Measurements from ENCODE around the gene NRG3.

NRG3 gene

DNA sequence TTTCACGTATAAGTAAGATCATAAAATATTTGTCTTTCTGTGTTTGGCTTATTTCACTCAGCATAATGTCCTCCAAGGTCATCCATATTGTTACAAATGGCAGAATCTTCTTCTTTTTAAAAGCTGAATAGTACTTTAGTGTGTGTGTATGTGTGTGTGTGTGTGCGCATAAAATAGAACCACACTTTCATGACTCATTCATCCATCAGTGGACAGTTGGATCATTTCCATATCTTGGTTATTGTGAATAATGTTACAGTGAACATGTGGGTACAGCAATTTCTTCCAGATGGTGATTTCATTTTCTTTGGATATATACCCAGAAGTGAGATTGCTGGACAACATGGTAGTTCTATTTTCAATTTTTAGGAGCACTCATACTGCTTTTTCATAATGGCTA, 622.4 kb downstream of the NRG3 start:
- no peaks in the 10 kb centered on the region for H3K36me3 ChIP-seq (ENCODE audit: control insufficient read depth, low read depth, low read length)
- no peak overlapping the region for H3K9ac ChIP-seq (ENCODE audit: low read length)
- no peaks in the 10 kb centered on the region for H3K27me3 ChIP-seq (ENCODE audit: control insufficient read depth, insufficient read depth, low read length)
- no peaks in the 10 kb centered on the region for H3K9me3 ChIP-seq (ENCODE audit: control insufficient read depth, low read depth, low read length)
- H3K27ac ChIP-seq (ENCODE audit: low read length): no peak overlapping the region
- no peaks in the 10 kb centered on the region for H3K4me1 ChIP-seq (ENCODE audit: control insufficient read depth, low read depth, low read length)
- H3K4me3 ChIP-seq (ENCODE audit: low read length): no peak overlapping the region

- Histone ChIP-seq H3K9me3 (ENCODE audit: control insufficient read depth, low read depth, low read length) (no peaks in the 10 kb centered on the region), H3K36me3 (ENCODE audit: control insufficient read depth, low read depth, low read length) (no peaks in the 10 kb centered on the region), H3K4me1 (ENCODE audit: control insufficient read depth, low read depth, low read length) (no peaks in the 10 kb centered on the region), H3K9ac (ENCODE audit: low read length) (no peak overlapping the region), H3K27me3 (ENCODE audit: control insufficient read depth, insufficient read depth, low read length) (no peaks in the 10 kb centered on the region), H3K27ac (ENCODE audit: low read length) (no peak overlapping the region), H3K4me3 (ENCODE audit: low read length) (no peak overlapping the region)
Measured at GRCh38 chr10:82498976-82499375, 624.0 kb downstream of the NRG3 start.

DNA sequence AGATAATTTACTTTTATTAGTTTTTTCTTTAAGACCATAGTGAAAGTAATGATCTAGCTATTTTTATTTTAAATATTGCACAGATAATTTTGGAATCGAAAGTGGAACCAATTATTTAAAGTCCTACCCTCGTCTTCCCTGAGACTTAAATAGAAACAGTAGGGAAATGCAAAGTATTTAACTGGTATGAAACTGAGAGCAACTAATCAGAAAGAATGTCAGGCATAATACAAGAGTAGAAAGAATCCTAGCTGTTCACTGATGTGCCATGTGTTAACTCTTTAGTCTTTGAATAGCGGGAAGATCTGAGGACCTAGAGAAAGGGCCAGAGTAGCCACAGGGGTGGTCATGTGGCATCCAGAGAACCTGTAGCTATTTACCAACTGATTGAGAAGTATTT, 630.0 kb downstream of the NRG3 start:
- Histone ChIP-seq H3K4me3 (ENCODE audit: low read length) (no peak overlapping the region), H3K36me3 (ENCODE audit: control insufficient read depth, low read depth, low read length) (no peaks in the 10 kb centered on the region), H3K27me3 (ENCODE audit: control insufficient read depth, insufficient read depth, low read length) (no peaks in the 10 kb centered on the region), H3K4me1 (ENCODE audit: control insufficient read depth, low read depth, low read length) (no peaks in the 10 kb centered on the region), H3K27ac (ENCODE audit: low read length) (no peak overlapping the region), H3K9ac (ENCODE audit: low read length) (no peak overlapping the region), H3K9me3 (ENCODE audit: control insufficient read depth, low read depth, low read length) (no peaks in the 10 kb centered on the region)

DNA sequence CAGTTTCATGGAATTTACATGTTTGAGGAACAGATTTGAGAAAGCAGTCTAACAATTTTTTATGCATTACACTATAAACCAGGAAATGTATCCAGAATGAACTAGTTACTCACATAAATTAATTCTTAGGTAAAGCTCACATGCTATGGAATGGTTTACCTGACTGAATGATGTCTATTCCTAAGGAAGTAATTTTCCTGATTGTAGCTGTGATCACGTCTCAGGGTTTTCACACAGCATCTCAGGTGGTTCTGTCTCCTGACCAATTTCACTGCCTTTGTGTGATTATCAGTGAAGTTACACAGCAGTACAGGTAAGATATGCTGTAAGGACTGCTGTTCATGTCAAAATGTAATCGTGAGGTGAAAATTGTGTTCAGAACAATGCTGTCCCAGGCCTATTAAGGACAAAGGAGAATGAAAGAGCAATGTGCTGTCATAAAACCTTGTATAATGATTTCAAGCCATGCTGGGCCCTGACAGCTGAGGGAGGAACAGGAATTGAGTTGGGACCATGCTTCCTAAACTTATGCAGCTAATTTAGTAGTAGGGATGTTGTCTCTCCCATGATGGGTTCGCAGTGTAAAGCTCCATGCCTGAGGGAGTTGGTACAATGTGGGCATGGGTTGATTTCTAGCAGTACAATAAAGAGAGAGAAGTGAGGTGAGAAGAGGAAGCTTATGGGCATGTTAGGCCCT, 631.8 kb downstream of the NRG3 start:
- H3K9me3 ChIP-seq (ENCODE audit: control insufficient read depth, low read depth, low read length): no peaks in the 10 kb centered on the region
- H3K4me1 ChIP-seq (ENCODE audit: control insufficient read depth, low read depth, low read length): no peaks in the 10 kb centered on the region
- no peaks in the 10 kb centered on the region for H3K36me3 ChIP-seq (ENCODE audit: control insufficient read depth, low read depth, low read length)
- H3K27ac ChIP-seq (ENCODE audit: low read length): no peak overlapping the region
- no peak overlapping the region for H3K9ac ChIP-seq (ENCODE audit: low read length)
- H3K27me3 ChIP-seq (ENCODE audit: control insufficient read depth, insufficient read depth, low read length): no peaks in the 10 kb centered on the region
- H3K4me3 ChIP-seq (ENCODE audit: low read length): no peak overlapping the region

- Histone ChIP-seq H3K27me3 (ENCODE audit: control insufficient read depth, insufficient read depth, low read length) (no peaks in the 10 kb centered on the region), H3K4me1 (ENCODE audit: control insufficient read depth, low read depth, low read length) (no peaks in the 10 kb centered on the region), H3K27ac (ENCODE audit: low read length) (no peak overlapping the region), H3K4me3 (ENCODE audit: low read length) (no peak overlapping the region), H3K36me3 (ENCODE audit: control insufficient read depth, low read depth, low read length) (no peaks in the 10 kb centered on the region), H3K9me3 (ENCODE audit: control insufficient read depth, low read depth, low read length) (no peaks in the 10 kb centered on the region), H3K9ac (ENCODE audit: low read length) (no peak overlapping the region)
Measured at GRCh38 chr10:82515256-82515655, 640.3 kb downstream of the NRG3 start.

- no peak overlapping the region for H3K27ac ChIP-seq (ENCODE audit: low read length)
- no peaks in the 10 kb centered on the region for H3K9me3 ChIP-seq (ENCODE audit: control insufficient read depth, low read depth, low read length)
- H3K27me3 ChIP-seq (ENCODE audit: control insufficient read depth, insufficient read depth, low read length): no peaks in the 10 kb centered on the region
- H3K4me3 ChIP-seq (ENCODE audit: low read length): no peak overlapping the region
- H3K9ac ChIP-seq (ENCODE audit: low read length): no peak overlapping the region
- no peaks in the 10 kb centered on the region for H3K36me3 ChIP-seq (ENCODE audit: control insufficient read depth, low read depth, low read length)
- H3K4me1 ChIP-seq (ENCODE audit: control insufficient read depth, low read depth, low read length): peaks cover 10% of the 10 kb centered on the region
Measured at GRCh38 chr10:82529062-82529461, 654.1 kb downstream of the NRG3 start.

DNA sequence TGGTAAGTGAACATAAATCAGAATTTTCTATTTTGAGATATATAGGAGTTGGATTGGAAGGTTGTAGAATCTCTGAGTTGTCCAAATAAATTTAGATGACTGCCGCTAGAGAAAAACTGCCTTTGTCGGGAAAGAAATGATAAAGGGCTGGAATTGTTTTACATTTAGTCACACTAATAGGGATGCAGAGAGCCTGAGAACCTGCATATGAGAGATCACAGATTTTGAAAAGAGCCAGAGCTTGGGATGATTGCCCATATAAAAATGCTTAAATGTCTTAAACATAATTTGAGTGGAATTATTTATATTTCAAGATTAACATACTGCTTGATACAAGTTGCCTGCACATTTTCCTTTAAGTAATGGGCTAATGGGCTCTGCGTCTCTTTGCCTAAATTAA, 660.5 kb downstream of the NRG3 start:
- no peaks in the 10 kb centered on the region for H3K9me3 ChIP-seq (ENCODE audit: control insufficient read depth, low read depth, low read length)
- no peaks in the 10 kb centered on the region for H3K27me3 ChIP-seq (ENCODE audit: control insufficient read depth, insufficient read depth, low read length)

DNA sequence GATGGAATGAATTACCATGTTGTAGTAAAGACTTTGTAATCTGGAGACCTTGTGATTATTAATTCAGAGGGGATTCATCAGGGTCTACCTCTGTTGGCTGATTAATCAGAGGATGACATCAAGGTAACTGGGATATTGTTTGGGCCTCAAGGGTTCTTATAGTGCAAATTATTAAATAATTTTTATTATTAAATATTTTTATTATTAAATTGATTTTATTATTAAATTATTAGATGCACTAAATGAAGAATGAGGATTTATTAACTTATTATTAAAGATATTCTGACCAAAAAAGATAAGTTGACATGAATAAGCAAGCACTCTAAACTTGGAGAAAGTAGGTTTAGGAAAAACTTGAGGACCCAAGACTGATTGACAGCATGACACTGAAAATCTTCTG, 661.7 kb downstream of the NRG3 start:
- Histone ChIP-seq H3K4me3 (ENCODE audit: low read length) (no peak overlapping the region), H3K4me1 (ENCODE audit: control insufficient read depth, low read depth, low read length) (peaks cover 20% of the 10 kb centered on the region), H3K27me3 (ENCODE audit: control insufficient read depth, insufficient read depth, low read length) (no peaks in the 10 kb centered on the region), H3K36me3 (ENCODE audit: control insufficient read depth, low read depth, low read length) (no peaks in the 10 kb centered on the region), H3K9me3 (ENCODE audit: control insufficient read depth, low read depth, low read length) (no peaks in the 10 kb centered on the region), H3K27ac (ENCODE audit: low read length) (no peak overlapping the region), H3K9ac (ENCODE audit: low read length) (no peak overlapping the region)

More for the DNA sequence above, 660.5 kb downstream of the NRG3 start:
- Histone ChIP-seq H3K9ac (ENCODE audit: low read length) (no peak overlapping the region), H3K4me1 (ENCODE audit: control insufficient read depth, low read depth, low read length) (peaks cover 20% of the 10 kb centered on the region), H3K36me3 (ENCODE audit: control insufficient read depth, low read depth, low read length) (no peaks in the 10 kb centered on the region), H3K27ac (ENCODE audit: low read length) (no peak overlapping the region), H3K4me3 (ENCODE audit: low read length) (no peak overlapping the region)

DNA sequence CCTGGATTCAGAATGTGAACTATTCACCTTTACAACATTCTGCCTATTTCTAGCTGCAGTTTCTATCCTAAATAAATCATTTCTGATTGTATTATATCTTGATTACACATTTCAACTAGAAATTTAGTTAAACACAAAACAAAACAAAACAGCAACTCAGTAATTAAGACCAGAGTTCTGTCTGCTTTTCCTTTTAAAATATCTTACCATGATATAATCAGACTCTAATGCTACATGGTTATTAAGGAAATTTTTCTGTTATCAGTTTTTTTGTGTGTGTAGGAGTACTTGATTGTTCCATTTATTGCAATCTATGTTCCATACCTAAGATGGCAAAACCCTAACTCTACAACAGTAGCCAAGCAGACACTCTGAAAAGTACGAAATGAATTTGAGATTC, 663.3 kb downstream of the NRG3 start:
- H3K4me1 ChIP-seq (ENCODE audit: control insufficient read depth, low read depth, low read length): peaks cover 14% of the 10 kb centered on the region
- H3K27ac ChIP-seq (ENCODE audit: low read length): no peak overlapping the region
- H3K27me3 ChIP-seq (ENCODE audit: control insufficient read depth, insufficient read depth, low read length): no peaks in the 10 kb centered on the region
- no peaks in the 10 kb centered on the region for H3K36me3 ChIP-seq (ENCODE audit: control insufficient read depth, low read depth, low read length)
- H3K9me3 ChIP-seq (ENCODE audit: control insufficient read depth, low read depth, low read length): no peaks in the 10 kb centered on the region
- no peak overlapping the region for H3K9ac ChIP-seq (ENCODE audit: low read length)
- H3K4me3 ChIP-seq (ENCODE audit: low read length): no peak overlapping the region

DNA sequence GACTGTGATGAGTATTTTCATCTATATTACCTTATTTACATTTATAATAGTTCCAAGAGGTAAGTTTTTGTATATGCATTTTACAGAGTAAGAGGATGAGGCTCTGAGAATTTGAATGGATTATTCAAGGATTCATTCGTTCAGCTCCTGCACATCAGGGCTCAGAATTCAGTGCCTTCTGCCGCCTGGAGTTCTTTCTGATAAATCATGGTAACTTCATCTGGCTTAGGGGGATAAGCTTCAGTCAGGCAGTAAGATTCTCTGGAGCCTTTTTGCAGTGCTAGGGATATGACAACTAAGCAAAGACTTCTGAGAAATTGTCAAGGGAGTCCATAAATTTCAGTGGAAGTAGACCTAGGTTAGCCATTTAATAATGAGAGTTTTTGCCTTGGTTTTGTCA, 668.6 kb downstream of the NRG3 start:
- Histone ChIP-seq H3K9ac (ENCODE audit: low read length) (no peak overlapping the region), H3K36me3 (ENCODE audit: control insufficient read depth, low read depth, low read length) (no peaks in the 10 kb centered on the region), H3K4me1 (ENCODE audit: control insufficient read depth, low read depth, low read length) (no peaks in the 10 kb centered on the region), H3K27me3 (ENCODE audit: control insufficient read depth, insufficient read depth, low read length) (no peaks in the 10 kb centered on the region), H3K4me3 (ENCODE audit: low read length) (no peak overlapping the region), H3K27ac (ENCODE audit: low read length) (no peak overlapping the region), H3K9me3 (ENCODE audit: control insufficient read depth, low read depth, low read length) (no peaks in the 10 kb centered on the region)

DNA sequence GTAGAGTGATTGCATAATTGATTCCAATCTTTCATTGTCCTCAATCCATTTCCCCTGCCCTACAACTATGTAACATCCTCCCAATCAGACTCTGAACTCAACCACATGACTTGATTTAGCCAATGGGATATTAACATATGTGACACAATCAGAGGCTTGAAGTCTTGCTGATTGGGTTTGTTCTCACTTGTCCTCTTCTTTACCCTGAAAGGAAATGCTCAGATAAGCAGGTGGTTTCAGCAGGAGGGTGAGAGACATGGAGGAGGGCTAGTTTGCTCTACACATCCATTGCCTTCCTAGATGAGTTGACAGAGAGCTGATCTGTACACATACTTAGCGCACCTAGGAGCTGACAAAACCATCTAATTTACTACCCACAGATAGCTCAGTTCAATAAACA, 669.4 kb downstream of the NRG3 start:
- Histone ChIP-seq H3K4me1 (ENCODE audit: control insufficient read depth, low read depth, low read length) (no peaks in the 10 kb centered on the region), H3K9me3 (ENCODE audit: control insufficient read depth, low read depth, low read length) (no peaks in the 10 kb centered on the region), H3K9ac (ENCODE audit: low read length) (no peak overlapping the region), H3K36me3 (ENCODE audit: control insufficient read depth, low read depth, low read length) (no peaks in the 10 kb centered on the region), H3K4me3 (ENCODE audit: low read length) (no peak overlapping the region), H3K27ac (ENCODE audit: low read length) (no peak overlapping the region), H3K27me3 (ENCODE audit: control insufficient read depth, insufficient read depth, low read length) (no peaks in the 10 kb centered on the region)

- Histone ChIP-seq H3K27me3 (ENCODE audit: control insufficient read depth, insufficient read depth, low read length) (no peaks in the 10 kb centered on the region), H3K36me3 (ENCODE audit: control insufficient read depth, low read depth, low read length) (no peaks in the 10 kb centered on the region), H3K9ac (ENCODE audit: low read length) (no peak overlapping the region), H3K4me1 (ENCODE audit: control insufficient read depth, low read depth, low read length) (no peaks in the 10 kb centered on the region), H3K9me3 (ENCODE audit: control insufficient read depth, low read depth, low read length) (no peaks in the 10 kb centered on the region), H3K4me3 (ENCODE audit: low read length) (no peak overlapping the region), H3K27ac (ENCODE audit: low read length) (no peak overlapping the region)
Measured at GRCh38 chr10:82551506-82551905, 676.5 kb downstream of the NRG3 start.

Data from iPS-18a (cell line).